HG02588 (cell line): ENCODE measurements around the gene BCL2L12.
"Not testable (repeated sequence)": the region's sequence is repeated elsewhere in the genome, so short reads cannot be mapped to it uniquely, and the experiment has no call there.

Experiments
- ATAC-seq: cut with Tn5 transposase; IDR thresholded peaks from one replicate; pipeline ENCODE4 v1.9.1; 2021; ENCODE audit warnings: mild to moderate bottlenecking, moderate library complexity; ENCODE audit not compliant: unreplicated experiment

BCL2L12 gene

DNA sequence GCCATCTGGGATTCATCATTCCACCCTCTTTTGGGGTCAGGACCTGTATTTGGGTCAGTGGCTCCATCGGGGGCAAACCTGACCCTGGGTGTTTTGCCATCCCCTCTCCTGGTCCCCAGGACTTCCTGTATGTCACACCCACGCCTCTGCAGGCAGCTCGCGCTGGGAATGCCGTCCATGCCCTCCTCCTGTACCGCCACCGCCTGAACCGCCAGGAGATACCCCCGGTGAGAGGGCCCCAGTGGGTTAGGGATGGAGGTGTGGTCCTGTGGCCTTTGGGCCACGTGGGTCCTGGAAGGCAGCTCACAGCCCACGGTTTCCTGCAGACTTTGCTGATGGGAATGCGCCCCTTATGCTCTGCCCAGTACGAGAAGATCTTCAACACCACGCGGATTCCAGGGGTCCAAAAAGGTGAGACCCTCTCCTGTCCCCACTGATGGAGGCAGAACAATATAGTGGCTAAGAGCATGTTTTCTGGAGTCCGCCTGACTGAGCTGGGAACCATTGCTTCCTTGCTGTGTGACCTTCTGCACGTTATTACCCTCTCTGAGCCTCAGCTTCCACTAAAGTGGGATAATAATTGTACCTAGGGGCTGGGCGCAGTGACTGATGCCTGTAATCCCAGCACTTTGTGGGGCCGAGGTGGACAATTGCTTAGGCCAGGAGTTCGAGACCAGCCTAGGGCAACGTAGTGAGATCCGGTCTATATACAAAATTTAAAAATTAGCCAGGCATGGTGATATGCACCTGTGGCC, 39.3 kb downstream of the BCL2L12 start:
- ATAC-seq = no peak

DNA sequence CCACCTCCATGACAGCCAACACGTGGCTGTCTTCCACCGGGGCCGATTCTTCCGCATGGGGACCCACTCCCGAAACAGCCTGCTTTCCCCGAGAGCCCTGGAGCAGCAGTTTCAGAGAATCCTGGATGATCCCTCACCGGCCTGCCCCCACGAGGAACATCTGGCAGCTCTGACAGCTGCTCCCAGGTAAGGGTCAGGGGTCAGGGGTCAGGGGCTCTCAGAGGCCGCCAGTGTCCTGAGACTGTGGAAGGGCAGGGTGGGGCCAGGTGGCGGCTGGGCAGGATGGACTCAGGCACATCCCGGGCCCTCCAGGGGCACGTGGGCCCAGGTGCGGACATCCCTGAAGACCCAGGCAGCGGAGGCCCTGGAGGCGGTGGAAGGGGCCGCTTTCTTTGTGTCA, 40.2 kb downstream of the BCL2L12 start:
- ATAC-seq = no peak

DNA sequence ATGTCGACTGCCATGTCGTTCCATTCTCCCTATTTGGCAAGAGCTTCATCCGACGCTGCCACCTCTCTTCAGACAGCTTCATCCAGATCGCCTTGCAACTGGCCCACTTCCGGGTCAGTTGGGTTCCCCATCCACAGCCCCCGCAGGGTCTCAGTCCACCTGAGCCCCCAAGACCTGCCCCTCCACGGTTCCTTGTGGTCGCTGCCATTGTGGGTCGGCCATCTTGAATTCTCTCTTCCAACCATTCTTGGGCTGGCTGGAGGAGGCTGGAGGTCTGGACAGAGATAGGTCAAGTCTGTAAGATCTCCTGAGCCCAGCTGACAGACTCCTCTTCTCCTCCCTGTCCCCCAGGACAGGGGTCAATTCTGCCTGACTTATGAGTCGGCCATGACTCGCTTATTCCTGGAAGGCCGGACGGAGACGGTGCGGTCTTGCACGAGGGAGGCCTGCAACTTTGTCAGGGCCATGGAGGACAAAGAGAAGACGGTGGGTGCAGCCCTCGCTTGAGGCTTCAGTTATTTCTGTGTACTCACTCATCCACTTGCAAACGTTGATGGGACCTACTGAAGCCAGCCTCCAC, 44.7 kb downstream of the BCL2L12 start:
- ATAC-seq = no peak

DNA sequence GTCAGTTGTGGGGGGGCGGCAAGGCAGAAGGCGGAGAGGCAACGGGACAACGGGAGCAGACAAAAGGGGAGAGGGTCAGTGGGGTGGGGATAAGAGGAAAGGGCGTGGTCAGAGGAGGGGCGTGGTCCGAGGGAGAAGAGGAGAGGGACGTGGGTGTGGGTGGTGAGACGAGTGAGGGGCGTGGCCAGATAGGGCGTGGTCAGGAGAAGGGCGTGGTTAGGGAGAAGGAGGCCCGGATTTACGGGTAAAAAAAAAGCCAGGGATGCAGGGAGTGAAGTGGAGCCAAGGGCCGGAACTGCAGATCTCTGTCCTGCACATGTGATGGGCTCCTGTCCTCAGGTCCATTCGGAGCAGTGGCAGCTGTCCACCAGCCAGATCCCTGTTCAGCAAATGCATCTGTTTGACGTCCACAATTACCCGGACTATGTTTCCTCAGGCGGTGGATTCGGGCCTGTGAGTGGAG, 46.7 kb downstream of the BCL2L12 start:
- ATAC-seq = no peak

DNA sequence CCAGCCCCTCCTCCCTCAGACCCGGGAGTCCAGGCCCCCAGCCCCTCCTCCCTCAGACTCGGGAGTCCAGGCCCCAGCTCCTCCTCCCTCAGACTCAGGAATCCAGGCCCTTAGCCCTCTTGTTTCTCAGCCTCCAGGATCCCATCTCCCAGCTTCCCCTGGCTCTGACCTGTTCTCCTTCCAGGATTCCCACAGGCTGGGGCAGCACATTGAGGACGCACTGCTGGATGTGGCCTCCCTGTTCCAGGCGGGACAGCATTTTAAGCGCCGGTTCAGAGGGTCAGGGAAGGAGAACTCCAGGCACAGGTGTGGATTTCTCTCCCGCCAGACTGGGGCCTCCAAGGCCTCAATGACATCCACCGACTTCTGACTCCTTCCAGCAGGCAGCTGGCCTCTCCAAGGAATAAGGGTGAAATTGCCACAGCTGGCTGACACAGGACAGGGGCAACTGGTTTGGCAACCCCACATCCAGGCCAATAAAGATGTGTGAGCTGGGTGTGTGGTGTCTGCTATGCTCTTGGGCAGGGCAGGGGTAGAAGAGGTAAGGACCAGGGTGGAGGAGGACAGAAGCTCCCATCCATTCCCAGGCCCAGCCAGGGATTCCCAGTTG, 47.6 kb downstream of the BCL2L12 start:
- no peak for ATAC-seq

DNA sequence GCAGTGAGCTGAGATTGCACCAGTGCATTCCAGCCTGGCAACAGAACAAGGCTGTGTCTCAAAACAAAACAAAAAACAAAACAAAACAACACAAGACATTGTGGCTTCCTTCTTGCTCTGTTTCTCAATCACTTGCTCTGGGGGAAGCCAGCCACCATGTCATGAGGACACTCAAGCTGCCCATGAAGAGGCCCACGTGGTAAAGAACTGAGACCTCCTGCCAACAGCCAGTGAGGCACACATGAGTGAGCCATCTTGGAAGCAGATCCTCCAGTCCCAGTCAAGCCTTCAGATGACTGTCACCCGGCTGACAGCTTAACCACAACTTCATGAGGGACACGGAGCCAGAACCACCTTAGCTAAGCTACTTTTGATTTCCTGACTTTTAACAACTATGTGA, 50.4 kb downstream of the BCL2L12 start:
- no peak for ATAC-seq

DNA sequence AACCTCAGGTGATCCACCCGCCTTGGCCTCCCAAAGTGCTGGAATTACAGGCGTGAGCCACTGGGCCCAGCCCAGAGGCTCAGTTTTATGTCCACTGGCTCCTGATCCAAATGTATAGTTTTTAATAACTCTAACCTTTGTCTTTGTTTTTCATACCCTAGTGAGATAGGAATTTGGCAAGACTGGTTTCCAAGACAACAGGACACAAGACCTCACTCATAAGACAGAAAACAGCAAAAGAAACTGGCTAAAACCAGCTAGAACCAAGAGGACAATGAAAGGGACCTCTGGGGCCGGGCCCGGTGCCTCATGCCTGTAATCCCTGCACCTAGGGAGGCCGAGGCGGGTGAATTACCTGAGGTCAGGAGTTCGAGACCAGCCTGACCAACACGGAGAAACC, 52.8 kb downstream of the BCL2L12 start:
- no peak for ATAC-seq

DNA sequence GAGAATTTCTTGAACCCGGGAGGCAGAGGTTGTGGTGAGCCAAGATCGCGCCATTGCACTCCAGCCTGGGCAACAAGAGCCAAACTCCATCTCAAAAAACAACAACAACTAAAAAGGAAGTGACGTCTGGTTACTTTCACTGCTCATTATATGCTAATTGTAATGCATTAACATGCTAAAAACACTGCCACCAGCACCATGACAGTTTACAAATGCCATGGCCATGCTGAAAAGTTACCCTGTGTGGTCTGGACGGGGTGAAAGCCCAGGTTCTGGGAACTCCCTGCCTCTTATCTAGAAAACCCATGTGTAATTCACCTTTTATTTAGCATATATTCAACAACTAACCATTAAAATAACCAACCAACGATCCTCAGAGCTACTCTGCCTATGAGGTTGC, 53.3 kb downstream of the BCL2L12 start:
- no peak for ATAC-seq

DNA sequence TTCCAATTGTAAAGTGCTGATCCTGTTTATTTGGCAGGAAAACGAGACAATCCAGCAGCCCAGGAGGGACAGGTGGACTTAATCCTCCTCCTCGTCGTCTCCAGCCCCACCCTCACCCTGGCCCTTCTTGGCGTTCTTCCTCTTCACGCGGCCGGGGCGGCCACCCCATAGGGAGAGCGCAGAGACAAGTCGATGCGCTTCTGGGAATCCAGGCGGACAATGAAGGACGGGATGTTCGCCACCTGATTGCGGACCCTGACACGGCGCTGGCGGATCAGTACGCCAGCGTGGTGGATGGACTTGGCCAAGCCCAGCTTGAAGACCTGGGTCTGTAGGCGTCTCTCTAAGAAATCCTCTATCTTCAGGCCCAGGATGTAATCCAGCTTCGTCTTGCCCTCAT, 53.7 kb downstream of the BCL2L12 start:
- not testable (repeated sequence) for ATAC-seq
